ENCODE data around the gene SEC14L1.

DNA sequence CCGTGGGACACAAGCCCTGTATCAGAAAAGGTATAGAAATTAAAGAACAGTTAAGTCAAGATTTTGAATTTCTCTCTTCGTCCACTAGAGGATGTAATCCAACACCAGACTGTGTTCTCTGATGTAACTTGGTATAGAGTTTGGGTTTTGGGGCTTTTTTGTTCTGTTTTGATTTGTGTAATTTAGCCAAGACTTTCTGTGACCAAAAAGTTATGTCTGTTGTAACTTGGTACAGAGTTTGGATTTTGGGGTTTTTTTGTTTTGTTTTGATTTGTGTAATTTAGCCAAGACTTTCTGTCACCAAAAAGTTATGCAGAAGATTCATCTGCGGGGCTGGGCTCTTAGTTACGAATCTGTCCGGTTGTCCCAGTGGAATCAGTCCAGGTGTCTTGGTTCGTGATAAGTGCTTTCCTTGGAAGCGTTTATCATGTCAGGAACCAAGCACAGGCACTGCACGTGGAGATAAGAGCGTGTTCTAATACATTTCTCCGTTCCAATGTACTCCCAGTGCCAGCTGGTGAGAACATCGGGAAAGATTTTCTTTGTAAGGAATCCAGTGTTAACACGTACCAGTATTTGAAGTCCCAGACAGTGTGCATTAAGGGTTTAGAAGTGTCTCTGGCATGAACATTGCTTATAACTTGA, 44.1 kb upstream of the SEC14L1 start:
- no peak for TF ChIP-seq CHD2 (IDR thresholded peaks at IDR 0.05; ENCODE audit: low read length)
- TF ChIP-seq, protein P1, sequence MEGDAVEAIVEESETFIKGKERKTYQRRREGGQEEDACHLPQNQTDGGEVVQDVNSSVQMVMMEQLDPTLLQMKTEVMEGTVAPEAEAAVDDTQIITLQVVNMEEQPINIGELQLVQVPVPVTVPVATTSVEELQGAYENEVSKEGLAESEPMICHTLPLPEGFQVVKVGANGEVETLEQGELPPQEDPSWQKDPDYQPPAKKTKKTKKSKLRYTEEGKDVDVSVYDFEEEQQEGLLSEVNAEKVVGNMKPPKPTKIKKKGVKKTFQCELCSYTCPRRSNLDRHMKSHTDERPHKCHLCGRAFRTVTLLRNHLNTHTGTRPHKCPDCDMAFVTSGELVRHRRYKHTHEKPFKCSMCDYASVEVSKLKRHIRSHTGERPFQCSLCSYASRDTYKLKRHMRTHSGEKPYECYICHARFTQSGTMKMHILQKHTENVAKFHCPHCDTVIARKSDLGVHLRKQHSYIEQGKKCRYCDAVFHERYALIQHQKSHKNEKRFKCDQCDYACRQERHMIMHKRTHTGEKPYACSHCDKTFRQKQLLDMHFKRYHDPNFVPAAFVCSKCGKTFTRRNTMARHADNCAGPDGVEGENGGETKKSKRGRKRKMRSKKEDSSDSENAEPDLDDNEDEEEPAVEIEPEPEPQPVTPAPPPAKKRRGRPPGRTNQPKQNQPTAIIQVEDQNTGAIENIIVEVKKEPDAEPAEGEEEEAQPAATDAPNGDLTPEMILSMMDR (IDR thresholded peaks at IDR 0.05; ENCODE audit: control extremely low read depth in 1 of 3, insufficient read depth in 1 of 3, low read depth in 1 of 3, low read length in 3 of 3), result peak in 2 of 3 experiments; percentile 38 to 46; a peak in 2 of 4 replicates
